Stimulated activated naive CD4-positive, alpha-beta T cell treated with Interleukin-2 at 50 U/mL for 16 hours (primary cell): ENCODE data around the gene NDRG2.
"Not testable (repeated sequence)": the region's sequence is repeated elsewhere in the genome, so short reads cannot be mapped to it uniquely, and the experiment has no call there.

Experiments
- DNase-seq: peaks from one replicate; lab custom pipeline; 2025; lab: John Stamatoyannopoulos, UW

The NDRG2 gene

DNA sequence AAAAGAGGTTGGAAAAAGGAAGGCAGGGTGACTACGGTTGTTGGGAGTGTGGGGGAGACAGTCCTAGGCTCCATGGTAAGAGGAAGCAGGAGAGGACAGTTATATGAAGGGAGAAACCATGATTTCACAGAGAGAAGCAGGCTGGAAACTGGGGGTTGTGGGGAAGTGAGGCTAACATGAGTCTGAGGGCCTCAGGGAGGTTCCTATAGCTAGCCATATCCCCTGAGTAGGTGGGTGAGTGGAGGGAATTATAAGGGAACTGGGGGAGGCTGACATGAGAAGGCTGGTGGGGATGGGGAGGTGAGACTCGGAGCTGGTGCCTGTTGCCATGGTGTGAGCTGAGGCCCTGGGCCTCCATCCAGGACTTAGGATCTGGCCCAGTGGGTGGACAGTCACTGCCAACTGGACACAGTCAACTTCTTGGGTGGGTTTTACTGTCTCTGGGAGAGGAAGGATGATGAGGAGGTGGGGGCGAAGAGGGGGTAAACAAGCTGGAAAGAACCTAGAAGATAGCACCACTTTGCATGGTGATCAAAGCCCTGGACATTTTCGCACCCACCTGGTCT lies 8.4 kb upstream of the NDRG2 start:
- DNase-seq: no peak

DNA sequence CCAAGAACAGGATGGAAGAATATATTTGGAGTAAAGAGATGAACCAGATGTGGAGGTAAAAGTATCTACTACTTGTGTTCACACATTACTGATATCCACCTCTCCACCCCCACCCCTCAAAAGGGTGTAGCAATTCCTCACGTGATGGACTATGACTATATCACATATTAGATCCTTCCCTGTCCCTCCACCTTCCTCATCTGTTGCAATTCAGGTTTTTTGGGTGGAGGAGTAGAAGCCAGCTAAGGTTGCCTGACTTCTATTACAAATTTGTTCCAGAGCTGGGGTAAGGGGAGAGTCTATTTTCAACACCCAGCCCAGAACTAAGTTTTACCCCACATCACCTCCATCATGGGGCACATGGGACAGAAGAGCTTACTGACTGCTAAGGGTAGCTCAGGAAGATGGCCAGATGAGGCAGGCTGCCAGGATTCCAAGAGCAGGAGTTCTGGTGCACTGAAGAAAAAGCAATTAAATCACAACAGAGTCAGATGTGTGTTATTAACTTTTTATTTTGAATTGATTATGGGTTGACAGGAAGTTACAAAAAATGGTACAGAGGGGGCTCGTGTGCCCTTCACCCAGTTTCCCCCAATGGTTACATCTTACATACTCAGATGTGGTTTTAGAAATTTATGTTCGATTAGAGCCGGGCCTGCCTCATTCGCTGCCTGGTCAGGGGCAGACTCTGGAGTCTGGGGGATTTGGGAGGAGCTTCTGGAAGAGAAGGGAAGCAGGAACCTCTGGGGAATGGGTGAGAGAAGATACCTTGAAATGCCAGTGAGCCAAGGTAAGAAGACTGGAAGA lies 7.7 kb upstream of the NDRG2 start:
- no peak for DNase-seq

DNA sequence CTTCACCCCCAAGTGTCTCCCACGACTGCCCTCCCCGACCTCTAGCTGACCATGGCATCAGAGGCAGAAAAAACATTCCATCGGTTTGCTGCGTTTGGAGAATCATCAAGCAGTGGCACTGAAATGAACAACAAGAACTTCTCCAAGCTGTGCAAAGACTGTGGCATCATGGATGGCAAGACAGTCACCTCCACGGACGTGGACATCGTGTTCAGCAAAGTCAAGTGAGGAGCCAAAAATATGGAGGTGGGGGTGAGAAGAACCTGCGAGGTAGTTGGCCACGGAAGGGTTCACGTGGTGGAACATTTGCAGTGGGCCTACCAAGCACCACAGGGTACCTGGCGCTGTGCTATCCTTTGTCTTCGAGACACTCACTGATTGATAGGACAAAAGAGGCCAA lies 5.7 kb upstream of the NDRG2 start:
- DNase-seq: no peak

DNA sequence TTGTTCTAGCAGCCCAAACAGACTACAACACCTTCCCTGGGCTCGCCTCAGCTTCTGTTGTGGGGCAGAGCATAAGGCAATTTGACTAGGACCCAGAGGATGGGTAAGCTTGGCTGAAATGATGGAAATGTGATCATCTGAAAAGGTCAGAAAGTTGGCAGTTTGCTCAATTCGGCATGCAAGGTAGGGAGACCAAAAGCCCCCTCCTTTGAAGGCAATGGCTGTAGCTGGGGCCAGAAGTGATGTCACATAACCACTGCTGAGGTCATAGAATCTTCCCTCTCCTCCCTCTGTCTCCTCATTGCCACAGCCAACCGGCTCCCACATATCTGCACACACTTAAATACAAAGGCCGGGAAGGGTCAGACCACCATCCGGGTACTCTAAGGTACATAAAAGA lies 5.1 kb upstream of the NDRG2 start, which contains the start of gene TPPP2:
Gene TPPP2, plus strand, starts transcription at position 301 of the 400 bp plus-strand sequence. CDS start 365 bp downstream, outside the sequence.
- DNase-seq: no peak

DNA sequence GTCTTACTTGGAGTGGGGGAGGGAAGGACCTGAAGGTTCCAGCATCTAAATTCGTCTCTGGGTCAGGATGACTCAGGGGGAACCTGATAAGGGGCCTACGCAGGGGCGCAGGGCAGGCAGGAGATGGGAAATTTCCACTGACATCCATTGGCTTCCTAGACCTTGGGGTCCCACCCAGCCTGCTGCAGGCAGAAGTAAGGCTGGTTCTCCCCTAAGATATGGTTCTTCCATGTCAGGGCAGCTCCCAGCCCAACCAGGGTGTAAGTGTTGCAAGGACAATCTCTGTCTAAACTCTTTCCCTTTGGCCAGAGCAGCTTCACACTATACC lies 2.1 kb upstream of the NDRG2 start:
- no peak for DNase-seq

DNA sequence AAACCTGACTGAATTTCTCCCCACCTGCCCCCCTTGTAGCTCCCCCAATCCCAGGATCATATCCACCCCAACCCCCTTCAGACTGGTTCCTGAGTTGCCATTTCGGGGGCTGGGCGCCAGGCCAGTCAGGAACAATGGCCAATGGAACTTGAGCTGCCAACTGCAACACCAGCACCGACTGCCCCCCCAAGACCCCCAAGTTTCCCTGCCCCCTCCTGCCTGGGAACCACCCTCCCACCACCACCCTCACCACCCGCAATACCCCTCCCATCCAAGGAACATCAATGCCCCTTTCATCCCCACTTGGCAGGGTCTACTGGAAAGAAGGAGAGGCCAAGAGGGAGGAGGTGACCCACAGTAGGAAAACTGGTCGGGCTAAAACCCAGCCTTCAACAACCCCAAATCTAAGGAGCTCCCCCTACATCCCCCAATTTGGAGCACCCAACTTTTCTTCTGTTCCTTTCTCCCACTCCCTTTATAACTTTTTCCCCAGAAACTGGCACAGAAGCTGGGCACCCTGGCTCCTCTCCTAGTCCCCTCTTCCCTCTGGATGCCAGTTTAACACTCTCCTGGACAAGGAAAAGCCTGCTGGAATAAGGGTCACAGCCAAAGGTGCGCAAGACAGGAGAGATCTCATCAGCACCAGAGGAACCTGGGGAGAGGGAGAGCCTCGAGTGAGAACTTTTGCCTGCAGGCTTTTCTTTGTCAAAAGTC lies 1.6 kb upstream of the NDRG2 start:
- DNase-seq: no peak

DNA sequence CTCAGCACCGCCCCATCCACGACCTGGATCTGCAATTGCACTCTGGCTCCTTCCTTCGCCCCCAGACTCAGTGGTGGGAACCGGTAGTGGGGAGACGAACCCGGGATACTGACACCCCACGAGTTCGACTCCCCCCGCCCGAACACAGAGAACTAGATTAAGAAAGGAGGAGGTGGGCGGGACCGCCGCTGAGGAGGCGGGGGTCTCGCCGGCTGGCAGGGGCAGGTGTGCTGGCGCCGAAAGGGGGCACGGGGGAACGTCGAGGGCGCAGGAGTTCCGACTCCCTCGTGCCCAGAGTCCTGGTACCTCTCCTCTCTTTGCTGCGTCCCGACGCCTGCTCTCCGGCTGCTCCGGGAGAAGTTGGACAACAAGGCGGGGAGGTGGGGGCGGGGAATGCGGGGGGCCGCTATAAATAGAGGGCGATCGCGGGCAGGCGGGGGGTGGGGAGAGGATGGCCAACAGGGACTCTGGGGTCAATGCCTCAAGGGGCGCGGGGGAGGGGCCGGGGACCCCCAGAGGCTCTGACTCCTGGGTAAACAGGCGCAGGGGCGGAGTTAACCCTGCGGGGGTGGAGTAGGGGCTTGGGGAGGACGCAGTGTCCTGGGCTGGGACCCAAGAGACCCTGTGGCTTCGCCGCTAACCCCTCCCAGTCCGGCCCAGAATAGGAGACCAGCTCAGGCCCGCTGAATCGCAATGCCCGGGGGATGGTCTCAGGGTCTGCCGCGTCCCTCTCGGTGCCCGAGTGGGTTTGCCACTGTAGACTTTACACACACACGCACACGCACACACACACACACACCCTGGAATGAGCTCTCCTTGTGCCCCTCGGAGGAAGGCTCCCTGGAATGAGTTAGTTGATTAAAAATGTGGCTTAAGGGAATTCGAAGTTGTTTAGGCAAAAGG lies 761 bp upstream of the NDRG2 start:
- no peak for DNase-seq

DNA sequence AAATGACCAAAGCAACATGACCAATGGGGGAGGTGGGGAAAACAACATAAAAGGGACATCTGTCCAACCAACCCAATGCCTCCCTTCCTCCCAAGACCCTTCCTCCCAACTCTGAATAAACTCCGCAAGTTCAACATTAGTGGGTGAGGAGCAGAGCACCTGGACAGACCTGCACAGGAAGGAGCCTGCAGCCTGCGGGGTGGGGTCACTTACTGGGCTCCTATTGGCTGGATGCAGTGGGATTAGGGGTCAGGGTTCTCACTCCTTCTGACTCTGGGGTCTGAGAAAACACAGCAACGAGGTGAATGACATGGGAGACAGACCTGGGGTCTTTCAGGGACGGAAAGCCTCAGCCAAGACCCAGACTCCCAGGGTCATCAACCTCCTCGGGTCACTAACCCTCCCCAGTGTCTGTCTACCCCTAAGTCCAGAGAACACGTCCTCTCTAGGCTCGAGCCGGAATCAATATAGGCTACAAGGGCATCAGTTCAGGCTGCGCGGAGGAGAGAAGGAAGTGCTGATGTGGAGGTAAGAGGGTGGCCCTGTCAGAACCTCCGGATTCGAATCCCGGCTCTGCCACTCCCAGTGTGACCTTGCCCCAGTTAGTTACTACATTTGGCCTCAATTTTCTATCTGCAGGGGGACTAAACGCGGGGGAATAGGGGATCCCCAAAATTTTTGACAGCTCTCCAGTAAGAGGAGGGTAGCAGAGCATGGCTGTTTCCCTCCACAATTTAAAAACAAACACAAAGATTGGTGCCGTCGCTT lies 860 bp downstream of the NDRG2 start:
- no peak for DNase-seq

DNA sequence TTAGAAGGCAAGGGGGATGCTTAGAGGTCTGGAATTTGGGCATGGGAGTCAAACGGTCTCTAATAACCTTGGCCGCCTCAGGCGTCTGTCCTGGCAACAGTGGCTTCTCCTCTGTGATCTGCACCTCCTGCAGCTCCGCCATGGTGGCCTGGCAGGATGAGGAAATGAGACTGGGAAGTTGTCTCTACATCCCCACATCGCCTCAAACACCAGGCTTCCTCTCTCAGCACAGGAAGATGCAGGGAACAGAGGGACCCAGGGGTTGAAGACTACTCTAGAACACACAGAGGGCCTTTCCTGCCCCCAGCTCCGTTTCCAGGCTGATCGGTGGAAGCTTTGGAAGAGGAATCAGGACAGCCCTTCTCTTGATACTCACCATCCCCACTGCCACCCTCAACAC lies 1.7 kb downstream of the NDRG2 start:
- DNase-seq: no peak

DNA sequence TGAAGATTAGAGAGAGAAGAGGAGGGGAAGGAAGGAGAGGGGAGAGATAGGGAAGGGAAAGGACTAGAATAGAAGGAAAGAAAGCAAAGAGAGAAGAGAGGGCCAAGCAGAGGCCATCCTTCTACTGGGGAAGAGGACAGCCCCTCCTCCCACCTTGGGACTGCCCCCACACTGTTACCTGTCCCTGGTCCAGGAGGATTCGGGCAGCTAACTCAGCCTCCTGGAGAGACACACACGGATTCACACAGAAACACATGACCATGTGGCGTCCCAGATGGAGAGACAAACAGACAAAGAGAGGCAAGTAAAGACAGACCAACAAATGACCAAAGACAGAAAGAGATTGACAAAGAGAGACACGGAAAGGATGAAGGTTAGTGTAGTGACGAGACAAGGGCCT lies 2.2 kb downstream of the NDRG2 start:
- no peak for DNase-seq

DNA sequence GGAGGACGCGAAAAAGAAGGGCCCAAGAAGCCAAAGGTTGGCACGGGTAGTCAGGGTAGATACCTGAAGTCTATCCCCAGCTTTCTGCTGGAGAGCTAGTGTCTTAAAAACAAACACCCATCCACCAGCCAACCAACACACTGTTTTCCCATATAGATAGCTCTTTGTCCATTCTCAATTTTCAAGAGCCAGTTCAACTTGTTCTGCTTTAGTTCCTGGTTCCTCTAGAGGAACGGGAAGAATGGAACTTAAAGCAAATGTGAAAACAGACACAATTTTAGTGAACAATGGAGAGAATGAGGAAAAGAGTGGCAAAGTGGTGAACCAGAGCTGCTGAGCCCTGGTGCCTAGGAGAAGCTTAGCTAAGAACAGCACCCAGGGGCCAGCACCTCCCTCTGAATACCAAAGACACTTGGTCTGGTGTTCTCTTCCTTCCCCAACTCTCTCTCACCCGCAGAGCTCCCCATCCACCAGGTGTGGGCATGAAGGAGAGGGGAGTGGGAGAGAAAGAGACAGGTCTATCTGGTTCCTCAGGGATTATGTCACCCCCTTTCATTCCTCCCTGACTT lies 3.8 kb downstream of the NDRG2 start:
- no peak for DNase-seq

DNA sequence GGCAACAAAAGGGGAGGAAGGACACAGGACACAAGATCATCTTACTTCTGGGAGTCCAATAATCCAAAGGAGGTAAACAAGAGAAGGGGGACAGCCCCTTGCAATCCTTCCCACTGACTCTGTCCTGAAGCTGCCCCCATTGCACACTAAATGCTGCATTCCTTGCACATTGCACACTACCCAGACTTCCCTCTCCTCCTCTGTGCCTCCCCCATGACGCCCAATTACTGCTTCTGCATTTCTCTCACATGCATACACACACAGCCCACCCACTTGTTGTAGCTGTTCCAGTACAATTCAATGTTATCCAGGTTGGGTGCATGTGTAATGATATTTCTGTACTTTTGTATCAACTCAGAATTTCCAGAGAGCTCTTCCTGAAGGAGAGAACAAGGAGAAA lies 5.5 kb downstream of the NDRG2 start:
- DNase-seq: no peak

DNA sequence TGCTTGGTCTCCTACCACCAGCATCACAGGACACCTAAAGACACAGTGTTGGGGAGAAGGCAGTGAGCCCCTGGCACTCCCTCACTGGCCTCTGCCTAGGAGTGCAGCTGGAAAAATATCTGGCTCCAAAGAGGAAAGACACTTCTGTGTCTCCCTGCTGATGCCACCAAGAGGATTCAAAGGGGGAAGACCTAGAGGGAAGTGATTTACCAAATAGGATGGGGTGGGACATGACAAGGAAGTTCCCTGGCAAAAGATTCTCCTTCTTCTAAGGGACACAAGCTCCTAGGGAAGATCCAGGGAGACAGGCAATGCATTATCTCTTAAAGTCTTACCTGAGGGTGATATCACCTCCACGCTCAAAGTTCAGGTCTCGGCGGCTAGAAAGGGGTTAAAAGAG lies 6.1 kb downstream of the NDRG2 start:
- DNase-seq: no peak

DNA sequence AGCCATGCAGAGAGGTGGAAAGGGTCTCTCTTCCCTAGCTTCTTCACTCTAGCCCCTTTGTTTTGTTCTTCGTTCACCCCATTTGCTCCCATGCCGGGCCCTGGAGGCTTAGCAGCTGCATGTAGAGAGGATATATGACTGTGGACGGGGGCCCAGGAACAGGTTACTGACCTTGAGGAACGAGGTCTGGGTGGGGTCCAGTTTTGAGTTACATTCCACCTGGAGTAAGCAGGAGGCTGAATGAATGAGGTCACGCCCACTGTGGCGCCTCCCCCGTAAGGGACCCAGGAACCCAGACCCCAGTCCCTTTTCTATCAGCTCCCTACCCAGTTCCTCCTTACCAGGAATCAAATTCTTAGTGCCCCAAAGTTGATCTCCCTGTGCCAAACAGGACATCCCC lies 6.6 kb downstream of the NDRG2 start:
- no peak for DNase-seq

DNA sequence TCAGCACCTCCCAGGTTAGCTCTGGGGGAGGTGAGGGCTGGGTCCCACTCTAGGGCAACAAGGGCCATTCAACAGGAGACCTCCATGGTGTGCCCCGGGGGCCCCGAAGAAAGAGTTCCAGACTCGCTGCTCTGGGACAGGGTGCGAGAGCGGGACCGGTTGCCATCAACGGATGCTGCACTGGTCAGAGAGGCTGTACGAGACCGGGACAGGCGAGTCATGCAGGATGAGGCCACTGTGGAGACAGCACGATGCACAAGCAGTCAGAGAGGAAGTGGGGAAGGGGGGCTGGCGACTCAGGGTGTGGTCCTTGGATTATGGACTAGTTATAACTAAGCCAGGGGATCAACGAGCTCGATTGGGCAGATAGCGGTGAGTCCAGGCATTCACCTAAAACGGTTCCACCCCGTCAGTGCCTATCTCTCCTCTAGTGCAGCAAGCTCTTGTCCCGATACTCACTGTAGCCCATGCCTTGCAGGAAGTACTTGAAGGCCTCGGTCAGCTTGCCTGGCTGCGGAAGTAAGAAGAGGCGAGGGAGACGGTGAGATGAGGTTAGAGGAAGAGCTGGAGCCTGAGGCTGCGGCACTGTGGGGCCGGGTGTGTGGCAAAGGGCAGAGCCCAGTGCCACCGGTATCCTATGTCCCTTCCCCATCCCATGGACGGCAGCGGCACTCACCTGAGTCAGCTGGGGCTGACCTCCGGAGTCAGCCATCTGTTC lies 7.2 kb downstream of the NDRG2 start:
- no peak for DNase-seq

DNA sequence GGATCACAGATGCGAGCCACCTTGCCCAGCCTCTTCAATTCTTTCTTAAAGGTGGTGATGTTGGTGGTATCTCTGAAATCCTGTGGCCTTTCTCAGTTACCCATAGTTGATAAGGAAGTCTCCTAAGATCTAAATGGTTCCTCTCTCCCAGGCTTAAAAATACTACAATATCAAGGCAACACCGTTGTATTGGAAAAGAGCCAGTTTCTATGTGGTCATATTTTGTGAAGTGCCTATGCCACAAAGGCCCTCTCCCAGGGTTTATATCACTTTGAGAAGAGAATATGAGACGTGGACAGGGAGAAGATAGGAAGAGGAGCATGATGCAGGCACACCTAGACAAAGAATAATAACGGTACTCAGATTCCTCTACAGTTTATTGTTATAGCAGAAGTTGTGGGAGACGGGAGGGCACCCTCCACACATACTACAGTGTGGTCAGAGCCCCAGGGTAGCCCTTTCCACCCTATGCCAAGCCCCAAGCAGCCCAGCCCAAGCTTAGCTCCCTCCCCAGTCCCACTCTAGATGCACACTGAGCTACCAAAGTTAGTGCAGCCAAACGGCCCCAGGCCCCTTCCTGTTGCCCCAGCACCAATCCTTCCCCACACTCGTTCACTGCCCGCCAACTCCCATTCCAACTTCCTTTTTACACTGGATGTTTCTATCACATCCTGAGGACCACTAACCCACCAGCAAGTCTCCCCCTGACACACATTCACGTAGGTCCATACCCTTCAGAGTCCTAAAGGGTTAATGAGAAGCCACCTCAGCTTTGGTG lies 8.3 kb downstream of the NDRG2 start:
- DNase-seq: no peak

DNA sequence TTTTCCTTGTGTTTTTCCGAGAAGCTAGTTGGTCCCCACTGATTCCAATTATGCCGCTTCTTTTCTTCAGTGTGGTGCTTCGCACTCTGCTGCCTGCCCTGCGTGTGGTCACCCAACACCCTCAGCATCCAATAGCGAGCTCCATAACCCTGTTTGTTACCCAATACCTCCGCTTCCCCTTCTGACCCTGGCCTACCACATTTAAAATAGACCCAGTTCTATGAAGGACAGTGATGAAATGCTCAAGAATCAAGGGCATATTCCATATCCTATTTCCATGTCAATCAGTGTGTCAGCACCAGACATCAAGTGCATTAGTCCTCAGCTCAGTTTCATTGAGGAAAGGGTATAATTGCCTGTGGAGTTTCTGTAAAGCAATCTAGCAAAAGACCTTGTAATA lies 9.5 kb downstream of the NDRG2 start:
- DNase-seq: no peak

DNA sequence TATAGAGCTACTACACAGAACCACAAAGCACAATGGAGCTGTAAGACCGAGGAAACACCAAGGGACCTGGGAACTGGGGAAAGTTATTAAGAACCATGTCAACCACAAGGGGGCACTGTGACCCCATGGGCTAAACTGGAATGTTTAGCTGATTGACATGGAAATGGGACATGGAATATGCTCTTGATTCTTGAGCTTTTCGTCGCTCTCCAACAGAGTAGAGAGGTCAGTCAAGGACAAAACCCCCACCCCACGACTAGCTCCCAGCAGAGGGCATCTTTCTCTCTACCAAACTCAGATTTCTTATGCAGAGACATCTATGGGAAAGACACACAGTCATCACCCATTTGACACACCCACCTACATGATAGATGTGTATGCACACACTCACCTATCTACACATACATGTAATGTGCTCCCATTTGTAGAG lies 10.1 kb downstream of the NDRG2 start:
- peak; percentile 69 for DNase-seq

DNA sequence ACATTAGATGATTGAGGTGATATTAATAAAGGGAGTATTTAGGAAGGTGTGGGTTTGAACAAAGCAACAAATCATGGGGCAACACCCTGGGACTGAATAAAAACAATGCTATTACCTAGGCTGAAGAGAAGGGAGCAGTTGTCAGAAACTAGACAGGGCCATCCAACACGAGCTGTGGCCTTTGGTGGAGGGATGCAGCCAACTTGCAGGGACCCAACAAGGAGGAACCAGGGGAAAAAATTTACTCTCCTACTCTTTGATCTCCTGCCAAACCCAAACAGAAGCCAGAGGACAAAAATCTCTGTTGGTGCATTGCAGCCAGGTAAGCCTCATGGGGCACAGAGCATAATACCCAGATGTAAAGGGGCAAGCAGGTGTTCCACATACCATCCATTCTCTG lies 13.7 kb downstream of the NDRG2 start:
- no peak for DNase-seq

DNA sequence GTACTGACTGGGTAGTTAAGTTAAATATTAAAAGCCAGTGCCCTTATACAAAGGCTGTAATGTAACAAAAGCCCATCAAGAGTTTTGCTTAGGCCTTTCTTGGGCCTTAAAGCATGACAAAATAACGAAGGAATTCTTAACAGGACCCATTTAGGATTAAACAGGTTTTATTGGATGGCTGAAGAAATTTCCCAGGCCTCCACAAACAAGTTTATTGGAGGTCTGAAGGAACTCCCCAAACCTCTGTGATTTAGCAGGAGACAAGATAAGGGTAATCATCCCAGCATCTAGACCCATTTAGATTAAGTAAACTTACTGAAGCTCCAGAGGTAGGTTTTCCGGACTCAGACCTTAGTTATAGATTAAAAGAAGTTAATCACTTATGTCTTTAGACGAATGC lies 15.1 kb downstream of the NDRG2 start:
- not testable (repeated sequence) for DNase-seq
